SJSA1 (cell line): ENCODE measurements around the gene CLDN34. TPM values are rescaled to one million over a fixed set of nuclear protein-coding genes. Genes with fewer than 3 reads are reported as not detected.
A peak's percentile ranks its signal among the peaks of the same experiment; 100 is the strongest.

Experiments
- DNase-seq, 2 experiments: peaks; one replicate each; pipeline ENCODE4 v3.0.0-alpha.2; 2015 to 2020; ENCODE audit warnings: low spot score in 2 of 2, low read depth in 1 of 2
- H3K27ac ChIP-seq: fragments of 250-450 bp; sonication (Bioruptor Pico); 2 replicates; pipeline ENCODE4 v1.5.1; 2020; ENCODE audit warnings: mild to moderate bottlenecking, moderate library complexity
- H3K27me3 ChIP-seq: fragments of 250-450 bp; sonication (Bioruptor Pico); replicated peaks from 2 replicates; pipeline ENCODE4 v1.5.1; 2020; ENCODE audit warnings: mild to moderate bottlenecking, moderate library complexity
- H3K36me3 ChIP-seq: fragments of 250-450 bp; sonication (Bioruptor Pico); 2 replicates; pipeline ENCODE4 v1.5.1; 2020; ENCODE audit warnings: mild to moderate bottlenecking
- H3K4me1 ChIP-seq: fragments of 250-450 bp; sonication (Bioruptor Pico); replicated peaks from 2 replicates; pipeline ENCODE4 v1.6.1; 2021; ENCODE audit warnings: mild to moderate bottlenecking
- H3K4me3 ChIP-seq: fragments of 250-450 bp; sonication (Bioruptor Pico); 2 replicates; pipeline ENCODE4 v1.5.1; 2020; ENCODE audit warnings: mild to moderate bottlenecking
- H3K9me3 ChIP-seq: fragments of 250-450 bp; sonication (Bioruptor Pico); replicated peaks from 2 replicates; pipeline ENCODE4 v1.5.1; 2020; ENCODE audit warnings: mild to moderate bottlenecking
- total RNA-seq: library from RNA; depleted of rRNA; stranded (reverse); fragments of >200 nt; shearing (Covaris generic); gene quantifications from 2 replicates; pipeline ENCODE4 v1.2.3, GENCODE V29; 2014

The CLDN34 gene
- total RNA-seq, 1 experiment from 2014 or later, result not detected

DNA sequence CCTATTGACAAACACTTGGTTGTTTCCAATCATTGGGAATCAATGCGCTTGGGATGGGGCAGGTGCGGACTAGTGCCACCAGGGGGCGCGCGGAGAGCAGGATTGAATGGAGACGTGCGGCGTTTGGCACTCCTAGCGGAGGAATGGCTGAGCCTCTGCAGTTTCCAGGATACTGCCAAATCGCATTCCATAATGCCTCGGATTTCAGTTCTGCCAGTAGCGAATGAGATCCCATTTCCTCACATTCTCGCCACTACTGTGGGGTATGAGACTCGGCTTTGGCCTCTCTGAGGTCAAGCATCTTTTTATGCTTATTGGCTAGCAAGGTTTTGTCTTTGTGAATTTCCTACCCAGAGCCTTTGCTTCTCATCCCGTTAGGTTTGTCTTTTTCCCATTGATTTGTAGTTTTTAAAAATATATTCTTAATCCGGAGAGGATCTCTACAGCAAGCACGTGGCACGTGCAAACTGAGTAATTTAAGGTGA lies 28.7 kb downstream of the CLDN34 start:
- DNase-seq, result peak; percentile 14 to 65
- Histone ChIP-seq H3K9me3 (no peaks in the 10 kb centered on the region), H3K36me3 (no peaks in the 10 kb centered on the region), H3K27me3 (no peaks in the 10 kb centered on the region), H3K4me3 (no peak overlapping the region), H3K27ac (no peak overlapping the region), H3K4me1 (no peaks in the 10 kb centered on the region)

DNA sequence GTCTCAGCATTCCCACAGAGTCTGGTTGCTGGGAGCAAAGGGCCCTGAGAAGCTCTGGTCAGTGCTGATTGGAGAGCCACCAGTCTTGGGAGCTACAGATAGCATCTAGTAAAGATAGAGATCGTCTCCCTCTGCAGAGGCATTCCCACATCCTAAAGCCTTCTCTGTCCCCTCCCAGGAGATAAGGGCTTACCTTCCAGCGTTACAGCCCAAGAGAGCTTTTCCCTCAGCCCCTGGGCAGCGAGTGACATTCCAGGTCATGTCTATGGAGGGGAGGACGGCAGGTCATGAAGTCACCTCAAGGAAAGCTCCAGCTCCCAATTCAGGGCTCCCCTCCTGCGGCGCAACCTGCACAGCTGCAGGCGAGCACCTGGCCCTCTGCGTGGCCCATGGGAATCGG lies 29.9 kb downstream of the CLDN34 start:
- no peak overlapping the region for H3K4me3 ChIP-seq
- H3K36me3 ChIP-seq, result no peaks in the 10 kb centered on the region
- H3K27ac ChIP-seq, result no peak overlapping the region
- H3K27me3 ChIP-seq, result no peaks in the 10 kb centered on the region
- H3K4me1 ChIP-seq, result no peaks in the 10 kb centered on the region
- H3K9me3 ChIP-seq, result no peaks in the 10 kb centered on the region
- DNase-seq, result no peak

DNA sequence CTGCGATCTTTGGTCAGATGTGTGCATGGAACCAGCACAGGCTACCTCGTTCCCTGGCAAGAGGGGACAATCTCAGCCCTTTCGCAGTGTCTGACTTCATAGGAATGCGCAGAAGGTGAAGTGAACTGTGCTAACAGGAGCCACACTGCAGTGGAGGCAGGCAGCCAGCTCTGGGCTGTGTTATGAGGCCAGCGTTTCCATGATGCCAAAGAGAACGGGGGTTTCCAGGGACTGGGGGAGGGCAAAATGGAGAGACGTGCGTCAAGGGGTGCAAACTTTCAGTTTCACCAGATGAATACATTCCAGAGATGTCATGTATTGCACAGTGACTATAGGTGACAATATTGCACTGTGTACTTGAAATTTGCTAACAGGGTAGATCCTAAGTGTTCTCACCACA lies 30.4 kb downstream of the CLDN34 start:
- no peak overlapping the region for H3K27ac ChIP-seq
- no peak for DNase-seq

DNA sequence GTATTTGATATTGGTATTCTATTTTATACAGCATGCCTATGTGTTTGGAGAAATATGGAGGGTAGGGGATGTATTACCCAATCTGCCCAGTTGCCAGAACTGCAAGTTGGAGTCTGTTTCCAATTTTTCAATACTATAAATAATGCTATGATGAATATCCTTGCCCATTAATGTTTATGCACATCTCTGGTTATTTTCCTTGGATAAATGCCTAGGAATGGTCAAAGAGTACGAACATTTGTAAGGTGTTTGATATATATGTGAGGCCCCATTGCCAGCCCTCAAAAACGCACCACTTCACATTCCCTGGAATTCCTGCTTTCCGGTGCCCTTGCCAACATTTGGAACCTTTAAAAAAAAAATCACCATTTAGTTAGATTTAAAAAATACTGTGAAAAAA lies 34.3 kb downstream of the CLDN34 start:
- Histone ChIP-seq H3K4me3 (no peak overlapping the region), H3K27ac (no peak overlapping the region), H3K4me1 (peaks cover 11% of the 10 kb centered on the region), H3K27me3 (no peaks in the 10 kb centered on the region), H3K36me3 (no peaks in the 10 kb centered on the region), H3K9me3 (no peaks in the 10 kb centered on the region)
- no peak for DNase-seq

More for the DNA sequence above, 30.4 kb downstream of the CLDN34 start:
- no peaks in the 10 kb centered on the region for H3K36me3 ChIP-seq
- no peaks in the 10 kb centered on the region for H3K27me3 ChIP-seq
- no peak overlapping the region for H3K4me3 ChIP-seq
- H3K4me1 ChIP-seq, result no peaks in the 10 kb centered on the region
- no peaks in the 10 kb centered on the region for H3K9me3 ChIP-seq

DNA sequence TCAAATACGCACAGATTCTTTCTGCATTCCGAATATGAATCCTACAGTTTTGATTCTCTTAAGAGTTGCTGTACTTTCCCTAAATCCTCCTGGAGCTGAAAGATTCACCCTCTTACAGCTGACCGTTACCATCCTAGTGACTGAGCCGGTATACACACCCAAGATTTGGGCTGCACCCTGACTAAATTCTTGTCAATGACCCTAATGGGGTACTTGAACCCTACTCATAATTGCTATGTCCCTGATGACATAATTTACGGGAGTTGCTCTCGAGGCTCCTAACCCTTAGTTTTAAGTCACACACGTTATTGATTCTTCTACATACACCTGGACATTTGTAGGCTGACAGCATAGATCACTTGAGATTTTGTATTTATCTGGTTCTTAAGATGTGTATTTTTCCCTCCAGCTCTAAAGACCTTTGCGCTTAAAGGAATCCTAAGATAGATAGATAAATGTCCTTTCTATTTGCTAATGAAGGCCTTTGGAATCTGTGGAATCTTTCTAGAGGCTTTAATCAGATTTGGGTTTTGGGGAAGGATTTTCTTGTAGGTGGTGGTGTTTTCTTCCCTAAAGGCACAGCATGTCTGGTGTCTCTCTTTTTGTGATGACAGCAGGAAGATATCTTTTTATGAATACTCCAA lies 37.8 kb downstream of the CLDN34 start:
- DNase-seq, result no peak
- Histone ChIP-seq H3K36me3 (no peaks in the 10 kb centered on the region), H3K4me1 (peaks cover 17% of the 10 kb centered on the region), H3K4me3 (no peak overlapping the region), H3K27me3 (no peaks in the 10 kb centered on the region), H3K27ac (no peak overlapping the region), H3K9me3 (no peaks in the 10 kb centered on the region)

- H3K36me3 ChIP-seq, result no peaks in the 10 kb centered on the region
- H3K27me3 ChIP-seq, result no peaks in the 10 kb centered on the region
- no peak overlapping the region for H3K4me3 ChIP-seq
- H3K27ac ChIP-seq, result no peak overlapping the region
- DNase-seq, result no peak
- peaks cover 28% of the 10 kb centered on the region for H3K4me1 ChIP-seq
- H3K9me3 ChIP-seq, result no peaks in the 10 kb centered on the region
Observed at GRCh38 chrX:10006086-10006485, 38.9 kb downstream of the CLDN34 start.

DNA sequence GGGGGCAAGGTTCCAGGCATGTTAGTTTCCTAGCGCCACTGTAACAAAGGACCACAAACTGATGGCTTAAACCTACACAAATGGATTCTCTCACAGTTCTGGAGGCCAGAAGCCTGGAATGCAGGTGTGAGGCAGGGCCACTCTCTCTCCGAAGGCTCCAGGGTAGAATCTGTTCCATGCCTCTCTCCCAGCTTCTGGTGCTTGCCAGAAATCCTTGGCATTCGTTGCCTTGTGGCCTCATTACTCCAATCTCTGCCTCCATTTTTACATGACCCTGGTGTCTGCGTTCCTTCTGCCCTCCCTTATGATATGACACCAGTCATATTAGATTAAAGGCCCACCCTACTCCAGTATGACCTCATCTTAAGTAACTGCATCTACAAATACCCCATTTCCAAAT lies 39.6 kb downstream of the CLDN34 start:
- Histone ChIP-seq H3K36me3 (no peaks in the 10 kb centered on the region), H3K27me3 (no peaks in the 10 kb centered on the region), H3K9me3 (no peaks in the 10 kb centered on the region), H3K27ac (no peak overlapping the region), H3K4me1 (peaks cover 35% of the 10 kb centered on the region), H3K4me3 (no peak overlapping the region)
- DNase-seq, result no peak

GRCh38 chrX:10007621-10008020 lies 40.5 kb downstream of the CLDN34 start:
- no peak overlapping the region for H3K27ac ChIP-seq
- no peak overlapping the region for H3K4me3 ChIP-seq
- no peaks in the 10 kb centered on the region for H3K27me3 ChIP-seq
- no peak for DNase-seq
- peaks cover 43% of the 10 kb centered on the region for H3K4me1 ChIP-seq
- H3K9me3 ChIP-seq, result no peaks in the 10 kb centered on the region
- no peaks in the 10 kb centered on the region for H3K36me3 ChIP-seq

DNA sequence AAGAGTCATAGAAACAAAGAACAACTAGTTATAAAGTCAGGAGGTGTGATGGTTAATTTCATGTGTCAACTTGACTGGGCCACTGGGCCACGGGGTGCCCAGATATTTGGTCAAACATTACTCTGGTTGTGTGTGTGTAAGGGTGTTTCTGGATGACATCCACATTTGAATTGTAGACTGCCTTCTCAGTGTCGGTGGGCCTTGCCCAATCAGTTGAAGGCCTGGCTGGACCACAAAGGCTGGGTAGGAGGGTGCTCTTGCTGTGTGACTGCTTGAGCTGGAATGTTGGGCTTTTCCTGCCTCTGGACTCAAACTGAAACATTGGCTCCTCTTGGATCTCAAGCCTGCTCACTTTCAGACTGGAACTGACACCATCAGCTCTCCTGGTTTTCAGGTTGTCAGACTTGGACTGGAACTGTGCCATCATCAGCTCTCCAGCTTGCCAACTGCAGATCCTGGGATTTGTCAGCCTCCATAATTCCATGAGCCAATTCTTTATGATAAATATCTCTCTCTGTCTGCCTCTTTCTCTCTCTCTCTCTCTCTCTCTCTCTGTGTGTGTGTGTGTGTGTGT lies 41.4 kb downstream of the CLDN34 start:
- no peak for DNase-seq
- Histone ChIP-seq H3K27me3 (no peaks in the 10 kb centered on the region), H3K27ac (no peak overlapping the region)

GRCh38 chrX:10009741-10010140 lies 42.6 kb downstream of the CLDN34 start:
- no peaks in the 10 kb centered on the region for H3K36me3 ChIP-seq

More for the DNA sequence above, 41.4 kb downstream of the CLDN34 start:
- Histone ChIP-seq H3K4me1 (peaks cover 44% of the 10 kb centered on the region), H3K9me3 (no peaks in the 10 kb centered on the region), H3K4me3 (no peak overlapping the region), H3K36me3 (no peaks in the 10 kb centered on the region)

DNA sequence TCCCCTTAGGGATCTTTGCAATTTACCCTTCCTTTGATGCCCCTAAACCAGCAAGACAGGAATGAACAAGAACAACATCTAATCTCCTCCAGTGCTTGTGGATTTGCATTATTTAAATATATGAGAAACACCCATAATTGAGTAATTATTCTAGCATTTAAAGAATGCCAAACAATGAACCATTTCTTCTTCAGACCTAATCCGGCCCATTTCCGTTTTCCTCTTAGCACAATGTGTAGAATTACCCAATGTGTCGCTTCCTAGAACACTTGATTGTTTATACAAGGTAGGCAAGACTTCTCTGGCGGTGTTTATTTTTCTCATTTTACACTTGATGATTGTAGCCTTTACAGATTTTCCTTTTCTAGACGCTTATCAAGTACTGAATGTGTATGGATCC lies 43.5 kb downstream of the CLDN34 start:
- Histone ChIP-seq H3K27ac (peak overlapping the region; percentile 82), H3K4me3 (no peak overlapping the region), H3K4me1 (peaks cover 45% of the 10 kb centered on the region), H3K36me3 (no peaks in the 10 kb centered on the region; the same call in 1 of the 2 replicates), H3K9me3 (no peaks in the 10 kb centered on the region), H3K27me3 (no peaks in the 10 kb centered on the region)
- DNase-seq, result peak in 1 of 2 experiments; percentile 59

More at GRCh38 chrX:10009741-10010140, 42.6 kb downstream of the CLDN34 start:
- Histone ChIP-seq H3K27me3 (no peaks in the 10 kb centered on the region), H3K9me3 (no peaks in the 10 kb centered on the region), H3K4me3 (no peak overlapping the region), H3K27ac (peak overlapping the region; percentile 82), H3K4me1 (peaks cover 45% of the 10 kb centered on the region)
- DNase-seq, result no peak

DNA sequence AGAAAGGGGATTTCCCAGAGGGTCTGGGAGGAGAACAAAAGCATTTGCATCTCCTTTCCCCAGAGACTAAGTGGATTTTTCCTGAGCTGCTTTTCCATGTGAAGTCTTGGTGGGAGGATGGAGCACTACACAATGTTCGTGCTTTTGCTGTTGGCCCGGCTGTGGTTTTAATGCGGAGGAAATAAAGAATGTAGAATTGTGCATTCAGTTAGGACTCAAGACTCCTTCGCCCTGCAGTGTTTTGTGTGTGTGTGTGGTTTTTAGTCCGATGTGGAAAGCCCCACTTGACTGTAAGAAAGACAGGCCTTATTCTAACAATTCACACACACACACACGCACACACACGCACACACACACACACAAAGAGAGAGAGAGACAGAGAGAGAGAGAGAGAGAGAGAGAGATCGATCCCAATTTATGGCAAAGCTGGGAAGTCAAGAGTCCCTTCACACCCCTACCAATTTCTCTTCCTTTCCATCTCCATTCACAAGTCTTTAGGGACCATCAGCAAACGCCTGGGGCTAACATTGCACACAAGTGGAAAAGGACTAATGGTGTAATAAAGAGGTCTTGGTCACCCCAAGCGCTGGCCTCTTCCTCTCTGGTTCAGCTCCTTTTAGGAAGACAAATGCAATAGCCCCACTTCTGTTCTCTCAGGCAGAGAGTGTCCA lies 44.2 kb downstream of the CLDN34 start:
- peak; percentile 47 to 55 for DNase-seq

DNA sequence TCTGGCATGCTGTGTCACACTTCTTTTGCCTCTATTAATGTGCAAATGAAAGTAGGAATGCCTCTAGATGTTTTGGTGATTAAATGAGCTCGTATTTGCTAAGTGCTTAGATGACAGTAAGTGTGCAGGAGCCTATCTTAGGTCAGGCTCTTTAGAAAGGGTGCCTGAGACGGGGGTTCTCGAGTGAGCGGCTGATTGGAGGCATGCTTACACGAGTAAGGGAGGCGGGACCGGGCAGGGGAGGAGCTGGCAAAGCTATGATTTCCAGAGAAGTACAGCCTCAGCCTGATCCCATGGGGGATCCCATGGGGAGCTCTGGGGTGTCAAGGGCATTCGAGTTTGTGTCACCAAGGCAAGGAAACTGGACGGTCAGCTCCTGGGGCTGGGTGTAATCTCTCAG lies 44.8 kb downstream of the CLDN34 start:
- Histone ChIP-seq H3K27ac (peak overlapping the region; percentile 82), H3K27me3 (no peaks in the 10 kb centered on the region), H3K9me3 (no peaks in the 10 kb centered on the region), H3K4me1 (peaks cover 46% of the 10 kb centered on the region), H3K36me3 (peaks cover 6% of the 10 kb centered on the region), H3K4me3 (no peak overlapping the region)
- DNase-seq, result no peak

More for the DNA sequence above, 44.2 kb downstream of the CLDN34 start:
- H3K9me3 ChIP-seq, result no peaks in the 10 kb centered on the region
- H3K27ac ChIP-seq, result peak overlapping the region; percentile 82
- peaks cover 45% of the 10 kb centered on the region for H3K4me1 ChIP-seq
- peaks cover 6% of the 10 kb centered on the region for H3K36me3 ChIP-seq
- H3K27me3 ChIP-seq, result no peaks in the 10 kb centered on the region
- no peak overlapping the region for H3K4me3 ChIP-seq
